EL (cell line): ENCODE data around the gene NODAL.

Experiments
- DNase-seq: peaks from one replicate; pipeline ENCODE4 v3.0.0-alpha.2; 2016

Gene NODAL

GRCh38 chr10:70462349-70462984, 21.0 kb upstream of the NODAL start:
- DNase-seq: peak; percentile 39

GRCh38 chr10:70461397-70462348, 20.2 kb upstream of the NODAL start:
- peak; percentile 60 for DNase-seq

GRCh38 chr10:70459774-70460490, 18.5 kb upstream of the NODAL start:
- DNase-seq: no peak

- no peak for DNase-seq
Observed at GRCh38 chr10:70459061-70459773, 17.7 kb upstream of the NODAL start.

- peak; percentile 82 for DNase-seq
Observed at GRCh38 chr10:70458329-70459060, 17.0 kb upstream of the NODAL start.

- DNase-seq: no peak
Observed at GRCh38 chr10:70457759-70458305, 16.4 kb upstream of the NODAL start.

GRCh38 chr10:70456164-70456563, 14.7 kb upstream of the NODAL start:
- DNase-seq: no peak

GRCh38 chr10:70455213-70455630, 13.7 kb upstream of the NODAL start:
- no peak for DNase-seq

- no peak for DNase-seq
Observed at GRCh38 chr10:70448236-70448635, 6.8 kb upstream of the NODAL start.

- no peak for DNase-seq
Observed at GRCh38 chr10:70445718-70446657, 4.5 kb upstream of the NODAL start.

- DNase-seq: no peak
Observed at GRCh38 chr10:70444744-70445143, 3.3 kb upstream of the NODAL start.

GRCh38 chr10:70442332-70442988, 979 bp upstream of the NODAL start:
- no peak for DNase-seq

GRCh38 chr10:70441895-70442309, 421 bp upstream of the NODAL start:
- no peak for DNase-seq

- DNase-seq: no peak
Observed at GRCh38 chr10:70440296-70441160, 953 bp downstream of the NODAL start.

GRCh38 chr10:70437721-70438120, 3.8 kb downstream of the NODAL start:
- no peak for DNase-seq

- DNase-seq: no peak
Observed at GRCh38 chr10:70435241-70436085, 6.0 kb downstream of the NODAL start.

- peak; percentile 40 for DNase-seq
Observed at GRCh38 chr10:70433581-70434280, 7.8 kb downstream of the NODAL start.
